ENCODE results near the gene HABP4.

DNA sequence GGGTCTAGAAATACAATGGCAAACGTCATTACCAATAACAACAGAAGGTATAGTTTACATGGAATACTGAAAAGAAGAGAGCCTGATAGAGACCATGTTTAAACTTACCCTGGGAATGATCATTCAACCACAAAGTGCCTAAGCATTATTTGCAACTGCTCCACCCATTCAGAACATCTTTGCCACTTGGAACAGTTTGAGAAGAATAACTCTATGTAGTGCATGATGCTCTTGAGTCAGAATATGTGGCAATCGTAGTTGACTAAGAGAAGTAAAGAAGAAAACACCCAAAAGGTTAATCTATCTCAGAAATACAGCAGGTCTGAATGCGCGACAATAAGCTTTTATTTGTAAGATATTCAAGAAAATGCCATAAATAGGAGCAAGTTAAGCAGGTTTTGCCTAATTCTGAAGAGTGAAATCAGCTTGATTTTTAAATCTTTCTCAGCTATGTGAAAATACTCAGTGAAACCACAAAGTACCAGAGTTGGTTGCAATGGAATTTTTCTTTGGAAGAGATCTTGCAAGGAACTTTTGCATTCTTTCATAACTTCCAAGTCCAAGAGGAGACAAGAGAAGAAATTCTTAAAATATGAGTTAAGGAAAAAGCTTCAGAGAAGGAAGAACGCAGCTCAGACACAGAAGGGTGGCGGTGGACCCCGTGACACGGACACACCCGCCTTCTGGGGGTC is 64.3 kb downstream of the HABP4 start:
- no peak for TF ChIP-seq EZH2 (IDR thresholded peaks at IDR 0.05; ENCODE audit: borderline replicate concordance, low read length)
- TF ChIP-seq, protein P1, sequence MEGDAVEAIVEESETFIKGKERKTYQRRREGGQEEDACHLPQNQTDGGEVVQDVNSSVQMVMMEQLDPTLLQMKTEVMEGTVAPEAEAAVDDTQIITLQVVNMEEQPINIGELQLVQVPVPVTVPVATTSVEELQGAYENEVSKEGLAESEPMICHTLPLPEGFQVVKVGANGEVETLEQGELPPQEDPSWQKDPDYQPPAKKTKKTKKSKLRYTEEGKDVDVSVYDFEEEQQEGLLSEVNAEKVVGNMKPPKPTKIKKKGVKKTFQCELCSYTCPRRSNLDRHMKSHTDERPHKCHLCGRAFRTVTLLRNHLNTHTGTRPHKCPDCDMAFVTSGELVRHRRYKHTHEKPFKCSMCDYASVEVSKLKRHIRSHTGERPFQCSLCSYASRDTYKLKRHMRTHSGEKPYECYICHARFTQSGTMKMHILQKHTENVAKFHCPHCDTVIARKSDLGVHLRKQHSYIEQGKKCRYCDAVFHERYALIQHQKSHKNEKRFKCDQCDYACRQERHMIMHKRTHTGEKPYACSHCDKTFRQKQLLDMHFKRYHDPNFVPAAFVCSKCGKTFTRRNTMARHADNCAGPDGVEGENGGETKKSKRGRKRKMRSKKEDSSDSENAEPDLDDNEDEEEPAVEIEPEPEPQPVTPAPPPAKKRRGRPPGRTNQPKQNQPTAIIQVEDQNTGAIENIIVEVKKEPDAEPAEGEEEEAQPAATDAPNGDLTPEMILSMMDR (IDR thresholded peaks at IDR 0.05; ENCODE audit: low read length), result no peak
